Limb (tissue), 2 donors: ENCODE data around the gene CTNNBL1.

Experiments
- DNase-seq, 2 donors: peaks; one replicate each; pipeline ENCODE4 v3.0.0-alpha.2; 2016; ENCODE audit errors: extremely low spot score in 2 of 2

Gene CTNNBL1

DNA sequence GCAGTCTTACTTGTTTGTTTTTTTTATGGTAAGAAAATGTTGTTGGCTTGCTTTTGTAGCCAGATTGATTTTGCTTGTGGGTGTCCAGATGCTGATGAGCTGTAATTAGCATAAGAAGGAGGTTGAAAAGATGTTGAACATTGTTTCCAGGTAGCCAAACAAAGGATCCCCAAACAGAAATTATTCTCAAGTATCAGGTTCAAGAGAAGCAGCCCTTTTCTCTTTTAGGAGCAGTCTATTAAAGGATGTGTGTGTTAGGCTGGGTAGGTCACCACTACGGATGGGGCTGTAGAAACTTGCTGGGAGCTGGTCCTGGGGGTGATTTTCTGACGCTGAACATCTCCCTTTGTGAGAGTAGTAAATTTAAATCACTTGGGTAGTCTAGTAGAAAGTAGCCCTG lies 122.2 kb downstream of the CTNNBL1 start:
- DNase-seq, result no peak

GRCh38 chr20:37816726-37817125 lies 122.9 kb downstream of the CTNNBL1 start:
- DNase-seq, result no peak

DNA sequence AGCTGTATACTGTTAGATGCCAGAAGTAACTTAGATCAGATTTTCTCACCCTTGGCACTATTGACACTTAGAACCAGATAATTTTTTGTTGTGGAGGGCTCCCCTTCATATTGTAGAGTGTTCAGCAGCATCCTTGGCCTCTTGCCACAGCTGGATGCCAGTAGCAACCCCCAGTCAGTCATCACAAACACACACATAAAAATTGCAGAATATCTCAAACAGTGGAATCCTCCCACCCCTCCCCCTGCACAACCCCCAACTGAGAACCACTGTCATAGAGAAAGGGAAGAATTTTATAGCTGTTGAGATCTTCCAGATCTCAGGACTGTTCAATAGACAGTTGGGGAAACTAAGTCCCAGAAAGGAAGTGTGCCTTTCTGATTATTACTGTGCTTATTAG lies 127.9 kb downstream of the CTNNBL1 start:
- no peak for DNase-seq

DNA sequence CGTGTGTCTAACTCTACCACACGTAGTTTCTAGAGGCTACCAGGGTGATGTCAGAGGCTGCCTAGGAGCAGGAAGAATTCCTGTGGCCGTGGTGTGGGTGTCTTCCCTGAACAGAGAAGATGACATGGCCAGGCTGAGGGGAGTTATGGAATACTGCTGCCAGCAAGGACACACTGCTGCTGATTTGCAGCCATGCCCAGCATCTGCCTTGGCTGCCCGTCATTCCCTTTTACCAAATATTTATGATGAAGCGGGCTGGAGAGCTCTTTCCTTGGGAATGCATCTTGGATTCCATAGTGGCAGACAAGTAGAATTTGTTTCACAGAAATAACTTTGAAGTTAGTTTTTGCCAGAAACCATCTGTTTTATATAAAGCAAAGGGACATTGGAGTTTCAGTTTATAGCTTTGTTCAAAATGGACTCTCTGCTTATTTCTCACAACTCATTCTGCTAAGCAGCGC lies 128.3 kb downstream of the CTNNBL1 start:
- peak in 1 of 2 donors; percentile 45 for DNase-seq

DNA sequence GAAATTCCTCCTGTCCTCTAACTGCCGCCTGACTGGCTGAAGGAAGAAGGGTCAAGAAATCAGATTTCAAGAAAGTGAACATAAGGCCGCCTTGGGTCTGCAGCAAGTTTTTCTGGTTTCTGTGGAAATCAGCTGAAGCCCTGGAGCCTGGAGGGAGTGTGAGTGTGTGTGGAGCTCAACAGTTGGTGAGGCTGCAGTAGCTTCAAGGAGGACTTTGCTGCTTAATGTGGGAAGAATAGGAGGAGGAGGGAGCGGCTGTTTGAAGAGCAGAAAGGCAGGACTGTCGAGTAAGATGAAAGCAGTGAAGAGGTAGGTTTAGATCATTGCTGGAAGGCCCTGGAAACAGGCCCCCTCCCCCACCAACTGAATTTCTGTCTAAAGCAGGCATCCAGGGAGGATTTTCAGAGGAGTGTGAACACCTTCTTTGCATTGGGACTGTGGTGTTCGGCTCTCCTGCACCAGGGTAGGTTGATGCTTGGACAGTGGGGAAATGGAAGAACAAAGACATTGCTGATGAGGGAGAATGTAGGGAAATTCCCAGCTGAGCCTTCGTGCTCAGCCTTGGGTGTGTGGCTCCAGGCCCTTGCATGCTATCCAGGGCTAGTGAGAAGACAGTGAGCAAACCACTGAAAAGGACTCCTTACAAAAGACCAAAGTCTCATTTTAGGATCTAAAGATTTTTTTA lies 129.6 kb downstream of the CTNNBL1 start:
- DNase-seq, result peak in 1 of 2 donors; percentile 7

DNA sequence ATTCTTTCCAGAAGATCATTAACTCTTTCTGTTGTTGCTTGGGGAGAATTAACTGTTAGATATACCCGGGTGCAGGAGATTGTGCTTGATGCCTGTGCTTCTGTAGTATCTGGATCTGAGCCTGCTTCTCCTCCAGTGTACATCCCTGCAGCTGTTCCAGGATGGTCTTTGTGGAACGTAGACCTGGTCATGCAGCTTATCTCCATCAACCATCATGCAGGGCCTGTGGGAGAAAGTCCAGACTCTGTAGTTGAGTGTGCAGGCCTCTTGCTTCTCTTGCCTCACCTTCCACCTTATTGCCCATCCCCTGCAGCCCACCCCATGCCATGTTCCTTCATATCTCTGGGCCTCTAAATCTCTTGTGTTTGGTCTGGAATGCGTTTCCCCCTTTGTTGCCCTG lies 133.8 kb downstream of the CTNNBL1 start:
- DNase-seq, result no peak

- DNase-seq, result no peak
These were observed 134.9 kb downstream of the CTNNBL1 start for GRCh38 chr20:37828684-37829083.

DNA sequence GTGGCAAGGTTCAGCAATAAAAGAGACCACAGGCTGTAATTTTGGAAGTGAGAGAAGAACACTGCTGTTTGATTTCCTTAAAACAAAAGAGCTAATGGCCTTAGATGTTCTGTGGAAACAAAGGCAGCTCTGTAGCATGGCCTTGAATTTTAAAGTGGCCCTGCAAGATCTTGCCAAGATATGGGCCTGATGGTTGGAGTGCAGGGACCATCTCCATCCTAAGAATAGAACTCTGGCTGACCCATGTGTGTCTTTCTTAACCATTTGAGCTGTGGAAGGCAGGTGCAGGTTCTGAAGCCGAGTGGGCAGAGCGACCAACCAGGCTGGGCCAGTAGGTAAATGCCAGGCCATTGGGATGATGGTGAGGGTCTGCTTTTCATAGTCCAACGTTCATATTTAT lies 135.3 kb downstream of the CTNNBL1 start:
- no peak for DNase-seq

DNA sequence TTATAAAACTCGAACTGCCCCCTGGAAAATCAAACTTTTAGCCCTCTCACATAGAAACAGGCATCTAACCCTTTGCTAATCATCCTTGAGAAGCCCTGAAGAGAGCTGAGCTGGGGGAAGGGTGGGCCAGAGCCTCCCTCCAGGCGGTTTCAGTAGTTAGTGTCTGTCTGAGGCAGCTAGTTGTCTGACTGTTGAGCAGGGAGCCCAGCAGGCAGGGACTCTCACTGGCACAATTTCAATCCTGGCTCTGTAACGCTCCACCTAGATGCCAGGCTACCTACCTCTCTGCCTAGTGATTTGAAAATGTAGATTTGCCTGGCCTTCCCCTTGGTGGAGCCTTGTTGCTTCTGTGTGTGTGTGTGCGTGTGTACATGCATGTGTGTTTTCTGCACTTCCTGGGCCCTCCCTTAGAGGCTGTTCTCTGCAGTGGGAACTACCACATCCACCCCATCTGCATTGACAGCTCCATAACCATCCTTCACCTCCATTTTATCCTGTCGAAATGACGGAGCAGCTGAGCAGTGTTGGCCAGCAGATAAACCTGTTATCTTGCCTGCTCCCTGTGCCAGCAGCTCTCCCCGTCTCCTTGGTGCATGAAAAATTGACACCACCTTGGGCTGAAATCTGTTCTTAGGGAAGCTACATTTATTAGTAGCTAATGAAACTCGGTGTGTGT lies 139.5 kb downstream of the CTNNBL1 start:
- no peak for DNase-seq

- no peak for DNase-seq
These were observed 143.1 kb downstream of the CTNNBL1 start for GRCh38 chr20:37836926-37837325.

DNA sequence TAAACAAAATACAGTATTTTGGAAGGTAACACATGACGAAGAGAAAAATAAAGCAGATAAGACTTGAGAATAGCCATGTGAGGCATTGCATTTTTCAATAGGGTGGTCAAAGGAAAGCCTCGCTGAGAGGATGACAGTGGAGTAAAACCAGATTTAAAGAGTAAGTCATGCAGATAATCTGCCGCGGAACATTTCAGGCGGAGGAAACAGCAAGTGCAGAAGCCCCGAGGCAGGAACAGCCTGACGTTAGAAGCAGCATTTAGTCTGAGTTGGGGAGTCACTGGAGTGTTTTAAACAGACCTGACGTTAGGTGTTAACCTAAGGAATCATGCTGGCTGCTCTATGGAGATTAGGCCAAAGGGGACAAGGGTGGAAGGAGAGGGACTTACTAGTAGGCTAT lies 144.1 kb downstream of the CTNNBL1 start:
- DNase-seq, result no peak

- no peak for DNase-seq
These were observed 145.1 kb downstream of the CTNNBL1 start for GRCh38 chr20:37838769-37839431.

GRCh38 chr20:37839432-37839827 lies 145.6 kb downstream of the CTNNBL1 start:
- no peak for DNase-seq

DNA sequence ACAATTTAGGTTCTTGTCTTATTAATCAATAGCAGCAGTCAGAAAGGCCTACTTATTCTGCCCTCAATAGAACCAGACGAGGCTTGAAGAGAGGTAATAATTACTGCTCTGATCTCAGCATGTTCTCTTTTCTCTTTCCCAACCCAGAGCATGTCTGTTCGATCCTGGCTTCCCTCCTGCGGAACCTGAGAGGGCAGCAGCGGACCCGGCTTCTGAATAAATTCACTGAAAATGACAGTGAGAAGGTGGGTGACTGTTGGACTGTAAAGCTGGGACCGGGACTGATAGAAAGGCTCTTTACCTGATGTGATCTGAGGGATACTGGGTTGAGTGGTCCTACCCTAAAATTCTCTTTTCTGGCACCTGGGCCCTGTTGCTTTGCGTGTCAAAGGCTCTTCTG lies 146.1 kb downstream of the CTNNBL1 start:
- no peak for DNase-seq

DNA sequence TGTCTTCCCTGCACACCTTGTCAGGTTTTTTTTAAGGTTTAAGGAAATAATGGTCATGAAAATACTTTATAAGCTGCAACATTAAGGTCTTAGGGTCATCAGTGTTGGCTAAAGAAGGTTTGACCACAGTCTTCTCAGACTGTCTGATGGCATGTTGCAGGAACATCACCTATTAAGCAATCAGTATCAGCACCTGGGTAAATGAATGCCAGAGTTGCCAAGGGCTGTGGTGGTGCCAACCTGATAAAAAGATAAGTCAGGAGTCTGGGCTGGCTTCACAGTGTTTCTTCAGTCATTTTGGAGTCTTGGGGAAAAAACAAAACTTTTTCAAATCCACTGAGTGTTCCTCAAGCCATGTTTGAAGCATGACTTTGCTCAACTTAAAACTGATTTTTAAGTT lies 147.6 kb downstream of the CTNNBL1 start:
- no peak for DNase-seq

- no peak for DNase-seq
These were observed 148.1 kb downstream of the CTNNBL1 start for GRCh38 chr20:37841971-37842370.

GRCh38 chr20:37845241-37845681 lies 151.4 kb downstream of the CTNNBL1 start:
- no peak for DNase-seq

- no peak for DNase-seq
These were observed 152.0 kb downstream of the CTNNBL1 start for GRCh38 chr20:37845878-37846277.

GRCh38 chr20:37846573-37846972 lies 152.7 kb downstream of the CTNNBL1 start:
- DNase-seq, result no peak

- no peak for DNase-seq
These were observed 154.9 kb downstream of the CTNNBL1 start for GRCh38 chr20:37848706-37849105.

- DNase-seq, result no peak
These were observed 155.3 kb downstream of the CTNNBL1 start for GRCh38 chr20:37849156-37849555.

- no peak for DNase-seq
These were observed 155.7 kb downstream of the CTNNBL1 start for GRCh38 chr20:37849566-37849965.
